B cell (primary cell): ENCODE data around the gene PSG6.
"Not testable (repeated sequence)": the region's sequence is repeated elsewhere in the genome, so short reads cannot be mapped to it uniquely, and the experiment has no call there.

ENCODE experiments used
- CTCF ChIP-seq: fragments of 200-600 bp; IDR thresholded peaks from one replicate; pipeline ENCODE4 v1.8.0; 2022; ENCODE audit warnings: antibody characterized with exemption, mild to moderate bottlenecking
- EZH2 ChIP-seq: IDR thresholded peaks from 2 replicates; pipeline ENCODE4 v1.6.1; 2012; ENCODE audit warnings: borderline replicate concordance, low read depth, mild to moderate bottlenecking, moderate library complexity, low read length; ENCODE audit not compliant: insufficient read depth, poor library complexity, severe bottlenecking

GRCh38 chr19:42951476-42951875 lies 33.8 kb upstream of the PSG6 start:
- not testable (repeated sequence) for TF ChIP-seq CTCF, EZH2
